Measurements from ENCODE around the gene CEP250.
"Not testable (repeated sequence)": the region's sequence is repeated elsewhere in the genome, so short reads cannot be mapped to it uniquely, and the experiment has no call there.

DNA sequence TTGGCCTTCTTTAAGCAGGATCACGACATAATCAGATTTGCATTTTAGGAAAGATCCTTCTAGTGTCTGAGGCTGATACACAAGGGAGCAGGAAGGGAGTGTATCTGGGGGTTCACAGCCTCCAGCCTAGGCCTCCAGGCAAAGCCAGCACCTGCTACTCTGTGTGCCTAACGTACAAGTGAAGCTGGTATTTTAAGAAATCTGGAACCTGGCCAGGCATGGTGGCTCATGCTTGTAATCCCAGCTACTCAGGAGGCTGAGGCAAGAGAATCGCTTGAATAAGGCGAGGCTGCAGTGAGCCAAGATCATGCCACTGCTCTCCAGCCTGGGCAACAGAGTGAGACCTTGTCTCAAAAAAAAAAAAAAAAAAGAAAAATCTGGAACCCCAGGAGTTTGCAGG lies 100.1 kb downstream of the CEP250 start:
- not testable (repeated sequence) for TF ChIP-seq TARDBP (IDR thresholded peaks at IDR 0.05); BHLHE40 (IDR thresholded peaks at IDR 0.05; ENCODE audit: borderline replicate concordance); SP1 (IDR thresholded peaks at IDR 0.05); HDGF (IDR thresholded peaks at IDR 0.05; ENCODE audit: borderline replicate concordance); FOXA1 (IDR thresholded peaks at IDR 0.05); FOXM1 (IDR thresholded peaks at IDR 0.05; ENCODE audit: borderline replicate concordance); ELF4 (IDR thresholded peaks at IDR 0.05); LEF1 (IDR thresholded peaks at IDR 0.05; ENCODE audit: borderline replicate concordance); SUZ12 (IDR thresholded peaks at IDR 0.05); FOXK2 (IDR thresholded peaks at IDR 0.05); L3MBTL2 (conservative IDR thresholded peaks at IDR 0.05)
- TF ChIP-seq, protein P1, sequence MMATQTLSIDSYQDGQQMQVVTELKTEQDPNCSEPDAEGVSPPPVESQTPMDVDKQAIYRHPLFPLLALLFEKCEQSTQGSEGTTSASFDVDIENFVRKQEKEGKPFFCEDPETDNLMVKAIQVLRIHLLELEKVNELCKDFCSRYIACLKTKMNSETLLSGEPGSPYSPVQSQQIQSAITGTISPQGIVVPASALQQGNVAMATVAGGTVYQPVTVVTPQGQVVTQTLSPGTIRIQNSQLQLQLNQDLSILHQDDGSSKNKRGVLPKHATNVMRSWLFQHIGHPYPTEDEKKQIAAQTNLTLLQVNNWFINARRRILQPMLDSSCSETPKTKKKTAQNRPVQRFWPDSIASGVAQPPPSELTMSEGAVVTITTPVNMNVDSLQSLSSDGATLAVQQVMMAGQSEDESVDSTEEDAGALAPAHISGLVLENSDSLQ (IDR thresholded peaks at IDR 0.05): not testable (repeated sequence)
